Stimulated activated CD4-positive, alpha-beta T cell treated with anti-CD3 and anti-CD28 coated beads, Interleukin-4, amount 100 ng/mL, for 48 hours (primary cell): Measurements from ENCODE around the gene GIGYF1.

ENCODE experiments used
- DNase-seq, 2 donors: peaks; one replicate each; pipeline ENCODE4 v3.0.0-alpha.2; 2020; ENCODE audit warnings: low read depth in 2 of 2

Gene GIGYF1

GRCh38 chr7:100630066-100630465 is 64.0 kb downstream of the GIGYF1 start:
- DNase-seq = no peak
